Transverse colon (tissue), 4 donors: ENCODE measurements around the gene KCP. TPM values are rescaled to one million over a fixed set of nuclear protein-coding genes. Genes with fewer than 3 reads are reported as not detected.
A peak's percentile ranks its signal among the peaks of the same experiment; 100 is the strongest.

Experiments
- DNase-seq: peaks from one replicate; pipeline ENCODE4 v3.0.0-alpha.2; 2019
- H3K27ac ChIP-seq, 4 donors: fragments of 200-600 bp; sonication (generic); 2 replicates each; pipeline ENCODE4 v1.5.1; 2016 to 2018; ENCODE audit warnings: inconsistent platforms in 4 of 4
- H3K27me3 ChIP-seq: fragments of 200-600 bp; sonication (generic); 2 replicates; pipeline ENCODE4 v1.5.1; 2017; ENCODE audit warnings: inconsistent platforms
- H3K36me3 ChIP-seq, 4 donors: fragments of 200-600 bp; sonication (generic); 2 replicates each; pipeline ENCODE4 v1.5.1; 2017 to 2019; ENCODE audit warnings: inconsistent platforms in 4 of 4
- H3K4me1 ChIP-seq, 4 donors: fragments of 200-600 bp; sonication (generic); 2 replicates each; pipeline ENCODE4 v1.5.1; 2017 to 2020; ENCODE audit warnings: inconsistent platforms in 4 of 4
- H3K4me3 ChIP-seq, 4 donors: fragments of 200-600 bp; sonication (generic); 1 replicate in 1 of 4; 2 replicates in 3 of 4; pipeline versions ENCODE4 v1.5.1 to v1.6.1; 2017 to 2019; ENCODE audit warnings: inconsistent platforms in 4 of 4
- H3K9me3 ChIP-seq, 2 donors: fragments of 200-600 bp; sonication (generic); 2 replicates each; pipeline ENCODE4 v1.5.1; 2017 to 2019; ENCODE audit warnings: inconsistent platforms in 2 of 2
- CTCF ChIP-seq, 5 experiments: fragments of 200-600 bp in 3 of 5; fragments of 450-650 bp in 2 of 5; sonication (generic) in 3 of 5; IDR thresholded peaks; 1 replicate in 2 of 5; 2 replicates in 3 of 5; pipeline ENCODE4 v1.5.1; 2016 to 2017; ENCODE audit warnings: antibody characterized with exemption in 5 of 5, inconsistent platforms in 3 of 5, mild to moderate bottlenecking in 2 of 5, moderate library complexity in 1 of 5
- EP300 ChIP-seq: sonication (generic); formaldehyde crosslinking; IDR thresholded peaks from one replicate; pipeline ENCODE4 v1.6.1; 2017; ENCODE audit warnings: antibody characterized with exemption, low read depth
- POLR2A ChIP-seq: fragments of 450-650 bp; IDR thresholded peaks from one replicate; pipeline ENCODE4 v1.6.1; 2016; ENCODE audit warnings: antibody characterized with exemption, mild to moderate bottlenecking, moderate library complexity
- POLR2AphosphoS5 ChIP-seq, 3 donors: sonication (generic); formaldehyde crosslinking; IDR thresholded peaks; one replicate each; pipeline ENCODE4 v1.6.1; 2016; ENCODE audit warnings: antibody characterized with exemption in 3 of 3
- WGBS, 2 donors: methylation state at CpG; one replicate each; pipeline ENCODE4 v1.1.5; 2018; ENCODE audit warnings: low coverage in 1 of 2; 5-methylcytosine and 5-hydroxymethylcytosine counted together
- in situ Hi-C, 4 donors: fragments of 200-750 bp; cut with MboI; loops; one replicate each; pipeline versions ENCODE4 v1.15.0 to v1.15.1; 2017; ENCODE audit warnings: low sequenced_read_pairs in 3 of 4, low pct_ligation_motif_present in 1 of 4, low pct_unique_long_range_greater_than_20kb in 1 of 4
- intact Hi-C: fragments of 100-400 bp; cut with DNase I; formaldehyde crosslinking; loops from one replicate; pipeline ENCODE4 v1.15.1; 2023; ENCODE audit warnings: low total_unique reads
- total RNA-seq, 4 donors: library from RNA; depleted of rRNA; stranded (reverse); fragments of >200 nt; gene quantifications; one replicate each; pipeline ENCODE4 v1.1.0, GENCODE V29; 2016

KCP gene
- total RNA-seq, 4 donors from 2014 or later: 0.32 to 0.75 (median 0.68) TPM; not detected in 1

- intact Hi-C loops: loop anchor here (10.0 kb wide), 1 partner anchor 271 kb away; no protein-coding TSS in a partner anchor
- no peak for TF ChIP-seq POLR2A
- no peak for TF ChIP-seq POLR2AphosphoS5 (IDR thresholded peaks at IDR 0.05)
- no peaks in the 10 kb centered on the region for H3K9me3 ChIP-seq
- H3K36me3 ChIP-seq: no peaks in the 10 kb centered on the region
- H3K4me3 ChIP-seq: no peak overlapping the region
- H3K27me3 ChIP-seq: no peaks in the 10 kb centered on the region
- in situ Hi-C loops: loop anchor here in 1 of 4 donors (25.0 kb wide), 1 partner anchor 264 kb away; no protein-coding TSS in a partner anchor
- H3K4me1 ChIP-seq: peaks cover 0 to 19% (median 8%) of the 10 kb centered on the region in 4 donors
- no peak overlapping the region for H3K27ac ChIP-seq
- WGBS, 2 donors: 40 to 56% methylated on average over 3 of the region's 3 CpGs
- peak; percentile 26 for DNase-seq
Observed at GRCh38 chr7:128876127-128876526, 34.4 kb downstream of the KCP start.

GRCh38 chr7:128875523-128875948, 35.0 kb downstream of the KCP start:
- no peaks in the 10 kb centered on the region for H3K36me3 ChIP-seq
- intact Hi-C loops (loop anchor here (10.0 kb wide), 1 partner anchor 271 kb away; no protein-coding TSS in a partner anchor), in situ Hi-C loops (loop anchor here in 1 of 4 donors (25.0 kb wide), 1 partner anchor 263 kb away; no protein-coding TSS in a partner anchor)
- no peak for TF ChIP-seq EP300
- no peak for TF ChIP-seq CTCF (IDR thresholded peaks at IDR 0.05)
- TF ChIP-seq POLR2AphosphoS5 (IDR thresholded peaks at IDR 0.05): no peak
- no peak for TF ChIP-seq POLR2A
- H3K4me1 ChIP-seq: peaks cover 0 to 19% (median 8%) of the 10 kb centered on the region in 4 donors
- no peaks in the 10 kb centered on the region for H3K9me3 ChIP-seq
- 87 to 100% methylated on average over 2 to 8 of the region's 8 CpGs for WGBS, 2 donors
- H3K27ac ChIP-seq: no peak overlapping the region
- H3K27me3 ChIP-seq: no peaks in the 10 kb centered on the region
- no peak for DNase-seq
- H3K4me3 ChIP-seq: no peak overlapping the region

- peak; percentile 86 for DNase-seq
- peak overlapping the region; percentile 5 to 73 (median 48) for H3K27ac ChIP-seq
- H3K9me3 ChIP-seq: no peaks in the 10 kb centered on the region
- no peaks in the 10 kb centered on the region for H3K27me3 ChIP-seq
- 59% methylated on average over 20 of the region's 22 CpGs; no CpG with 5 or more reads in 1 of the 2 donors for WGBS, 2 donors
- no peaks in the 10 kb centered on the region for H3K36me3 ChIP-seq
- peaks cover 0 to 28% (median 16%) of the 10 kb centered on the region in 4 donors for H3K4me1 ChIP-seq
- intact Hi-C loops: loop anchor here (10.0 kb wide), 1 partner anchor 270 kb away; no protein-coding TSS in a partner anchor
- in situ Hi-C loops: loop anchor here in 3 of 4 donors (25.0 kb wide), 2 partner anchors 88 to 262 kb away; no protein-coding TSS in a partner anchor
- peak in 2 of 3 donors; percentile 35 to 38 for TF ChIP-seq POLR2AphosphoS5 (IDR thresholded peaks at IDR 0.05)
- TF ChIP-seq EP300: no peak
- H3K4me3 ChIP-seq: peak overlapping the region in 2 of 4 donors; percentile 22 to 26
Observed at GRCh38 chr7:128874140-128875031, 36.1 kb downstream of the KCP start.

- peaks cover 8 to 39% (median 25%) of the 10 kb centered on the region in 4 donors for H3K4me1 ChIP-seq
- in situ Hi-C loops: loop anchor here in 2 of 4 donors (25.0 kb wide), 2 partner anchors 89 to 261 kb away; no protein-coding TSS in a partner anchor
- DNase-seq: no peak
- no peak overlapping the region for H3K27ac ChIP-seq
- intact Hi-C loops: loop anchor here (10.0 kb wide), 1 partner anchor 268 kb away; no protein-coding TSS in a partner anchor
- WGBS, 2 donors: 74% methylated on average over 9 of the region's 9 CpGs; no CpG with 5 or more reads in 1 of the 2 donors
- H3K27me3 ChIP-seq: no peaks in the 10 kb centered on the region
- no peak overlapping the region for H3K4me3 ChIP-seq
- no peaks in the 10 kb centered on the region for H3K36me3 ChIP-seq
- no peak for TF ChIP-seq EP300
- no peak for TF ChIP-seq POLR2AphosphoS5 (IDR thresholded peaks at IDR 0.05)
- TF ChIP-seq POLR2A: no peak
- no peak for TF ChIP-seq CTCF (IDR thresholded peaks at IDR 0.05)
- no peaks in the 10 kb centered on the region for H3K9me3 ChIP-seq
Observed at GRCh38 chr7:128873234-128873633, 37.3 kb downstream of the KCP start.
